GM19463 (cell line): ENCODE measurements around the gene USP50.
"Not testable (repeated sequence)": the region's sequence is repeated elsewhere in the genome, so short reads cannot be mapped to it uniquely, and the experiment has no call there.

ENCODE experiments used
- ATAC-seq: cut with Tn5 transposase; IDR thresholded peaks from one replicate; pipeline ENCODE4 v1.9.1; 2021; ENCODE audit warnings: mild to moderate bottlenecking, moderate library complexity; ENCODE audit not compliant: unreplicated experiment

USP50 gene

DNA sequence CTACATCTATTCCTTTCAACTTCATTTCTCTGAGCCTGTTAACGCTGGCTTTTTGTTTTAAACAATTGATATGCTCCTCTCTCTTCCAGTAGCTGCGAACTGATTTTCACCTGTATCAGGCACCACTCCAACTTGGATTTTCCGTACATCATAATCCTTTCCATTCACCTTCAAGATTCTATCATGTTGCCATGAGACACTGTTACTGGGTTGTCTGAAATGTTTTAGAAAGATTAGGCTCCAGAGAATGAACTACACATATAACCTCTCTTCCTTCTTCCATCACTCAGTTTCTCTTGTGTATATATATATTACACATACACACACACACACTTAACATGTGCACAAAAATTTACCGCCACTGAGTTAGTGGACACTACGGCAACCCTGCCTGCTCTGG is at the start of gene USP50:
Gene USP50 (minus strand): TSS at position 101 of the 400 bp plus-strand sequence. CDS start 141 bp downstream, outside the sequence.
- ATAC-seq: no peak

DNA sequence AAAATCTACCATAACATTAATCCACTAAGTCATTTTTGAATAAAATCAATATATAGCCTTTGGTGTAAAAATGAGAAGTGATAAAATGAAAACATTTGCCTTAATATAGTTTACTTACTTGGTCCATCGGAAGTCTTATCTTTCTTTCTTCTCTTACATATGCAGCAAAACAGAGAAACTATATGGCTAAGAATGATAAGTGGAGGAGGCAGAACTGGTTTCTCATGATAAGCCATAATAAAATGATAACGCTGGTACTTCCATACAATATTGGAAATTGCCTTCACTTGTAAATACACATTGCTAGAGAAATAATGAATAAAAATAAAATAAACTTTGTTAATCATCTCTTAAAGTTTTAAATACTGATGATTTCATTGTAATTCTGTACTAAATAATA is 47.8 kb upstream of the USP50 start:
- no peak for ATAC-seq

DNA sequence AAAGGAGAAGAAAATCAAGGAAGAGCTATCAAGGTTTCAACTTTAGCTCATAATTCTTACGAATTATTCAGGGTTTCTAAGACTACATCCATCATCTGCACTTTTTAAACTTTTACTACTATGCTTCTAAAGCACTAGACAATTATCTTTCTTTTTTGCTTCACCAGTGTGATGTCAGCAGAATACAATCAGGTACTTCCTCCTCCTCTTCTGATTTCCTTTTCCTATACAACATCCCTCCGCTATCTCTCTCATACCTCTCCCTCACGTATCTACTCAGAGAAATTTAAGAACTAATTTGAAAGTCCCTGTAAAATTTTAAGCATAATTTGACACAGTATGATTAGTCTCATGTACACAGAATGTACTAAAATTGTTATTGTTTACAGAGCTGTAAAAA is 47.3 kb upstream of the USP50 start:
- no peak for ATAC-seq

DNA sequence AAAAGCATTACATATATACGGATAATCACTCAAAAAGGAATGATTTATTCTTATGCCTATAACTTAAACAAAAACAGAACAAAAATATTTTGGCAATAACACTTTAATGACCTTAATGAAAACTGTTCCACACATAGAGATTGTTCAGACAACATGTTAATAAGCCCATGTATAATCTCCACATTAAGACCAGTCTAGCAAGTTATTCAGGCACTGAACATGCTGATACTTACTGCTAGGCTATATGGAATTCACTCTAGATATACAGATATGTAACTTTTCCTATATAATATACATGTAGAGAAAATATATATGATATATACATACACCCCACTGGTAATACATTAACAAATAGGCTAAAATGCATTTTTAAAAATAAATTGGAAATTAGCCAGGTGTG is 43.8 kb upstream of the USP50 start:
- ATAC-seq: no peak

DNA sequence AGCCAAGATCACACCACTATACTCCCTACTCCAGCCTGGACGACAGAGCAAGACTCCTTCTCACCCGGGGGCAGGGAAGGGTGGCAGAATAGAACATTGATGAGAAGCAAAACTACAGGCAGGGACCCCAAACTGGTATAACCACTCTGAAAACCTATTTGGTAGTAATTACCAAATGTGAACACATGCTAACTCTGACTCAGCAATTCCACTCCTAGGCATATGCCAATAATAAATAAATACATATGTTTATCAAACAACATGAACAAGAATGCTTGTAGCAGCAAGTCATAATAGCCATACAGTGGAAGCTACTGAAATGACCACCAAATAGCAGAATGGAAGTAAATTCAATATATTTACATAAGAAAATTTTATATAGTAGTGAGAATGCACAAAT is 31.0 kb upstream of the USP50 start:
- ATAC-seq: no peak

DNA sequence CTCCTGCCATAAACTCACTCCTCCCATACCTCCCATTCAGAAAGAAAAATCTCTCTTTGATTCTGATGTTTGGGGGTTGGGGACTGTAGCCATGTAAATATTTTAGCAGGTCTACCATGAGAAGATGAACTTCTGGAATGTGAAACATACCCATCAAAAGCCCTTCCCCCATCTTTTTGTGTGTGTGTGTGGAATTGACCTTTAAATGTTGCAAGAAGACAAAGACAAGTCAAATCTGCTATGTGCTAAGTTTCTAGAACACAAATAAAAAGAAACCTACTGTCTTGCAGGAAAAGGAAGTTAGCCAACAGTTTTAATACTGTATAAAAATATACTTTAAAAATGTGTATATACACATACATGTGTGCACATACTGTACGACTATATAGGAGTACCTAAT is 29.7 kb upstream of the USP50 start:
- ATAC-seq: no peak

DNA sequence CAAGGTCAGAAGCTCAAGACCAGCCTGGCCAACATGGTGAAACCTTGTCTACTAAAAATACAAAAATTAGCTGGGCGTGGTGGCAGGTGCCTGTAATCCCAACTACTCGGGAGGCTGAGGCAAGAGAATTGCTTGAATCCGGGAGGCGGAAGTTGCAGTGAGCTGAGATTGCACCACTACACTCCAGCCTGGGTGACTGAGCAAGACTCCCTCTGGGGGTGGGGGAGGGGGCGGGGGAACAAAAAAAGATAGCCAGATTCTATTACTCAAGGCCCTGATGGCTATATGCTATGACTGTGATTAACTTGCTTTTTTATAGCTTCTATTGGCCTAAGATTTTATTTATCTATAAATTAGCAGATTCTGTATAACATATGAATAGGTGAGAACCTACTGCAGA is 27.4 kb upstream of the USP50 start:
- ATAC-seq: not testable (repeated sequence)

DNA sequence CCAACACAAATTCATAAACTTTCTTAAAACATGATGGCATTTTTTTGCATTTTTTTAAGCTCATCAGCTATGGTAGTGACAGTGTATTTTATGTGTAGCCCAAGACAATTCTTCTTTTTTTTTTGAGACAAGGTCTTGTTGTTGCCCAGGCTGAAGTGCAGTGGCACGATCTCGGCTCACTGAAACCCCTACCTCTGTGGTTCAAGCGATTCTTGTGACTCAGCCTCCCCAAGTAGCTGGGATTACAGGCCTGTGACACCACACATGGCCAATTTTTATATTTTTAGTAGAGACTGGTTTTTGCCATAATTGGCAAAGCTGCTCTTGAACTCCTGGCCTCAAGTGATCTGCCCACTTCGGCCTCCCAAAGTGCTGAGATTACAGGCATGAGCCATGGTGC is 17.3 kb upstream of the USP50 start:
- no peak for ATAC-seq

DNA sequence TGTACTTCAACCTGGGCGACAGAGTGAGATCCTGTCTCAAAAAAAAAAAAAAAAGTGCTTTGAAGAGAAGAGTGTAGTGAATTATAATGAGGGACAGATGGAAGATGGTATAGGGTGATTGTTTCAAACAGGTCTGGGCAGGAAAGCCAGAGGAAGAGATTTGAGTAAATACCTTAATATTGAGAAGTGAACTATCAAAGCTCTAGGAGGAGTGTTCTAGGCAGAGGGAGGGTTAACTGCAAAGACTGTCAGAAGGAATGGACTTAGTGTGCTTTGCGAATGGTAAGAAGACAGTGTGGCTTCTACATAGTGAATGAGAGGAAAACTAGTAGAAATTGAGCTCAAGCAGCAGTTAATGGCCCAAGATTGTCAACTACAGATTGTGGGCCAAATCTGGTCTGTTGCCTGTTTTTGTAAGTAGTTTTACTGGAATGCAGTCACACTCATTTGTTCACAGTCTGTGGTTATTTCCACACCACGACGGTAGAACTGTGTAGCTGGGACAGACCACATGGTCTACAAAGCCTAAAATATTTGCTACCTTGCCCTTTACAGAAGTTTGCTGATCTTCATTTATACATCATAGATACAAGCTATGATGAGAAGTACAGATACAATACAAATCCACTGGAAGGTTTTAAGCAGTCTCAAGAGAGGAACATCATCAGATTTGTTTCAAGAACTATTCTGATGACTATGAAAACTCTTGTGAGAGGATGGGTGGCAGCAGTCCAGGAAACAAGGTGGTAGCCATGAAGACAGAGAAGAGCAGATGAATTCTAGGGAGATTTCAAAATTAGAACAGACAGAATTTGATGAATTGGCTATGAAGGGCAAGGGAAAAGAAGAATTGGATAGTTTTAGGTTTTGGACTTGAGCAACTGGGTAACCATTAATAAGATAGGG is 16.5 kb upstream of the USP50 start:
- ATAC-seq: no peak

DNA sequence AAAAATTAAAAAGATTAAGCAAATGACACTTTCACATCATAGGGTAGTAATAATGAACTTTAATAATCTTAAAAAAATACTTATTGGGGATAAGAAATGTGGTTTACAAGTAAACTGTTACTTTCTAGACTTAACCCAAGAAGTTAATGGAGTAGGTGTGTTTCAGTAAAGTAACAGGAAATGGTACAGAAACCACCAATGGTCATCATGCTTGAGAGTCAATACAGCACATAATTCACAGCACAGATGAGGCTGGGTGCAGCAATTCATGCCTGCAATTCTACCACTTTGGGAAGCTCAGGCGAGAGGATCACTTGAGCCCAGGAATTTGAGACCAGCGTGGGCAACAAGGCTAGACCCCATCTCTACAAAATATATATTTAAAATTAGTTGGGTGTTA is 11.5 kb upstream of the USP50 start:
- no peak for ATAC-seq

DNA sequence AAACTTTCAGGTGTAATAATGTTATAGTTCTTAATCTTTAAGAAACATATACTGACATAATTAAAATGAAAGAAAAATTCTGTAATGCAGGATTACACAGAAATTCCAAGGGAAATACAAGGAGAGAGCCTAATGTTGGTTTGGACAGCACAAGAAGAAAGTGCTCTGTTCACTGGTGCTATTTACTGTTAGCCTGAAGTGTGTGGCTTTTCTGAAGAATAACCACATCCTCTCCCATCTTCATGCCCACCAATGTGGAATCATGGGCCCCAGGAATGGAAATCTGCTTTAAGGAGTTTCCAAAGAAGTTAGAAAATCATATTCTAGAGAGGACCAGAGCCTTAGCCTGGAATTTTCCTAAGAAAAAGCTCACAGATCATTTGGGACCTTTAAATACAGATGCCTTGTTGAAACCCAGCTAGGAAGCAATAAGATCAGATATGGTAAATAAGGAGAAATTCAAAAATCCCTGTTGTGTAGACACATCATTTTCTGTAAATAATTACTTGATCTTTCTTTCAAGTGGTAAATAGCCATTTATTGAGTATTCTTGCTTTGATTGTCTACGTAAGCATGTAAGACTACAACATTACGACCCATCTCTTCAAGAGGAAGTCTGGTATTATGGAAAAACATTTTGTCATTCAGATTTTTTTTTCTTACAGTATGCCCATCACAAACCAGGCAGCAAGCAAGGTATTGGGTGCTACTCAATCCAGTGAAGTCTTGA is 10.3 kb upstream of the USP50 start:
- no peak for ATAC-seq

DNA sequence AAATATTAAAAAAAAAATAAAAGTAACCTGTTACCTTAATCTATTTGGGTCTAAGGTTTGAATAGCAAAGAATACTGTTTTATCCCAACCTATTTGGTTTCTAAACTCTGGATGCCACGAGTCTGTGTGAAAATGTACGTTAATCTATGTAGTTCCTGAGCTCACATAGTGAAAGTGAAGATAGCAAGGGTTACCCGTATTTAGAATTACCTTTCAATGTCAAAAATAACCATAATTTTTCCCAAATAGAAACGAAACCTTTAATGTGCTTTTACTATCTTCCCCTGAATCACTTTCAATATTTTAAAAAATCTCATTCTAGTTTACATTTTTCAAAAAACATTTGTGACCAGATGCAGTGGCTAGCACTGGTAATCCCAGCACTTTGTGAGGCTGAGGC is 5.8 kb upstream of the USP50 start:
- ATAC-seq: no peak

DNA sequence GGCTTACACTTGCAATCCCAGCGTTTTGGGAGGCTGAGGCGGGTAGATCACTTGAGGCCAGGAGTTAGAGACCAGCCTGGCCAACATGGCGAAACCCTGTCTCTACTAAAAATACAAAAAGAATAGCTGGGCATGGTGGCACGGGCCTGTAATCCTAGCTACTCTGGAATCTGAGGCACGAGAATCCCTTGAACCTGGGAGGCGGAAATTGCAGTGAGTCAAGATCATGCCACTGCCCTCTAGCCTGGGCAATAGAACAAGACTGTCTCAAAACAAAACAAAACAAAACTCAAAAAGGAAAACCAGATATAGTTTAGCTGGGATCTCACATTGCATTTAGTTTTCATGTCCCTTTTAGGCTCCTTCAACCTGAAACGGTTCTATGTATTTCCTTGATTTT is 2.9 kb upstream of the USP50 start:
- ATAC-seq: no peak

DNA sequence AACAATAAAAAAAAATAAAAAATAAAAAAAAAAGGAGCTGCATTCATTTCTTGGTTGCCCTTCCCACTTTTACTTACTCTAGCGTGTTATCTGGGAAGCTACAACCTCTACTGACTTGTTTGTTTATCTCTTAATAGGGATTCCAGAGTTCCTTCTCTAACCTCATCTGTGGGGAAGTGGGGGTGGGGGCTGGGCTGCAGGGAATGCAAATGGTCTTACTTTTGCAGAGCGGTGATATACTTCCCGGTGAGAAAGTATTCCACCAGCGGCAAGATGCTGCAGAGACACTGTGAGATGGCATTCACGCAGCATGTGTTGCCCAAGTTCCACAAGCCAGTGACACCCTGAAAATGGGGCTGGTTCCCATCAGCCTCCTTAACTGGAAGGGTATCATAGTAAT is 2.1 kb downstream of the USP50 start:
- ATAC-seq: no peak

DNA sequence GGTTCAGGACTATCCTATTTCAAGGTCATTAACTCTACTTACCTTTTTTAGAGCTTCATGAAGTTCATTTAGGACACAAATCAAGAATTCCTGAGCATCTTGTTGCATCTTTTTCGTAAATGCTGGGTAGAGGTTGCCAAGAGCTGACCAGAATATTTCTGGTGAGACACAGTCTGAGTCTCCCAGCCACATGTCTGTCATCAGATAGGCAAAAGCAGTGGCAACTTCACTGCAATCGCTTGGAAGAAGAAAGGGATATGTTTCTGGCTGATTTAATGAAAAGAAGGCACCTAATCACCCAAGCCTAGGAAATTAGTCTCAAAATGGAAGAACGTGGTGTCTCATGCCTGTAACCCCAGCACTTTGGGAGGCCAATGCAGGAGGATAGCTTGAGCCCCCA is 2.9 kb downstream of the USP50 start:
- no peak for ATAC-seq

DNA sequence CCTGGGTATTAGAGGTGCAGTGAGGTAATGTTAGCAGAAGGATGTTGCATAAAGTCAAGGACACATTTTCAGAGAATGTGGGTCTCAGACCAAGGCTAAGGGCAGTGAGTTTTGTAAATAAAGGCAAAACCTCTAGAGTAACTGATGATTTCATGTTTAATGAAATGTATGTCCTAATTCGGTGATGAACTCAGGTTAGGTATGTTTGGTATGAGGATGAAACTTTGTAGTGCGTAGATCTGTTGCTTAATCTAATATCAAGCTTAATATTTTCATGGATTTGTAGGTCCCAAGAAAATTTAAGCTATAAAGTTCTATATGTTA is 3.6 kb downstream of the USP50 start:
- ATAC-seq: no peak

DNA sequence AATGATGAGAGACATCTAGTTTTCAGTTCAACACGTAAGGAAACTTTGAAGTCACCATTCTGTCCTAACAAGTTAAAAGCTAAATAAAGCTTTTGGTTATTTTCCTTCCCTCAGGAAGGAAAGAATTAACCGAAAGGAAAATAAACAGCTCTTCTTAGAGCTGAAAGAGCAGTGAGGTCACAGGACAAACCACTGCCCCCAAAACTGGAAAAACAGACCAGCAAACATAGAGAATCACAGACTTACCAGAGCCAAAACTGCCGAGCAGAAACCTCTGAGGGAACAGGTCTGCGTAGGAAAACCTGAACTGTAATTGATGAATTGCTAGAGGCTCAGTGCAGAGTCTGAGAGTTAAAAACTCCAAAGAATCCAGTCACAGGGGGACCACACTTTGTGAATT is 14.7 kb downstream of the USP50 start:
- ATAC-seq: no peak

DNA sequence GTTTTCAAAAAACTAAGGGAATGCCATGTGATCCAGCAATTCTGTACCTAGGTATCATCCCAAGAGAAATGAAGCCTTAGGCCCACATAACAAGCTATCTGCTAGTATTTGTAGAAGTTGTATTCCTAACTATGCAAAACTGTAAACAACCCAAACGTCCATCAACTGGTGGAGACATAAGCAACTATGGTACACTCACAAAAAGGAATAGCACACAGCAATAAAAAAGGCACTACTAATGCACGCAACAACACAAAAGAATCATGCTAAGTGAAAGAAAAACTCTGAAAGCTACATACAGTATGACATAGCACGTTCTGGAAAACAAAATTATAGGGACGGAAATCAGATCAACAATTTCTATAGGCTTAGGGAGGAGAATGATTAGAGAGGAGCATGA is 15.3 kb downstream of the USP50 start:
- no peak for ATAC-seq

DNA sequence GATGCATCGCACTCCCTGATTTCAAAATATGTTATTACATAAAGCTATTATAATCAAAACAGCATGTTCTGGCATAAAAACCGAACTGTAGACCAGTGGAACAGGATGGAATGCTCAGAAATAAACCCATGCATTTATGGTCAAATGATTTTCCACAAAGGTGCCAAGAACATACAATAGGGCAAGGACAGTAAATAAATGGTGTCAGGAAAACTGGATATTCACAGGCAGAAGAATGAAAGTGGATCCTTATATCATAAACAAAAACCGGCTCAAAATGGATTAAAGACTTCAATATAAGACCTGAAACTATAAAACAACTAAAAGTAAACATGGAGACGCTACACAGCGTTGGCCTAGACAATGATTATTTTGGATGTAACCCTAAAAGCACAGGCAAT is 22.6 kb downstream of the USP50 start:
- ATAC-seq: no peak

DNA sequence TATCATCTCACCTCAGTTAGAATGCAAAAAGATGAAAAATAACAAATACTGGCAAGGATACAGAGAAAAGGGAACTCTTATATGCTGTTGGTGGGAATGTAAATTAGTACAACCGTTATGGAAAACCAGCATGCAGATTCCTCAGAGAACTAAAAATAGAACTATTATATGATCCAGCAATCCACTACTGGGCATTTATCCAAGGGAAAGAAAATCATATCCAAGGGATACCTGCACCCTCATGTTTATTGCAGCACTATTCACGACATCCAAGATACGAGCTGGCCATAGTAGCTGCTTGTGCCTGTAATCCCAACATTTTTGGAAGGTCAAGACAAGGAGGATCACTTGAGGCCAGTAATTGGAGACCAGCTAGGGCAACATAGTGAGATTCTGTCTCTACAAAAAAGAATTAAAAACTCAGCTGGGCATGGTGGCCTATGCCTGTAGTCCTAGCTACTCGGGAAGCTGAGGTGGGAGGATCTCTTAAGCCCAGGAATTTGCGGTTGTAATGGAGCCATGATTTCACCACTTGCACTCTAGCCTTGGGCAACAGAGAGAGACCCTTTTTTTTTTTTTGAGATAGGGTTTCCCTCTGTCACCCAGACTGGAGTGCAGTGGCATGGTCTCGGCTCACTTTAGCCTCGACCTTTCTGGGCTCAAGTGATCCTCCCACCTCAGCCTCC is 26.6 kb downstream of the USP50 start:
- no peak for ATAC-seq

DNA sequence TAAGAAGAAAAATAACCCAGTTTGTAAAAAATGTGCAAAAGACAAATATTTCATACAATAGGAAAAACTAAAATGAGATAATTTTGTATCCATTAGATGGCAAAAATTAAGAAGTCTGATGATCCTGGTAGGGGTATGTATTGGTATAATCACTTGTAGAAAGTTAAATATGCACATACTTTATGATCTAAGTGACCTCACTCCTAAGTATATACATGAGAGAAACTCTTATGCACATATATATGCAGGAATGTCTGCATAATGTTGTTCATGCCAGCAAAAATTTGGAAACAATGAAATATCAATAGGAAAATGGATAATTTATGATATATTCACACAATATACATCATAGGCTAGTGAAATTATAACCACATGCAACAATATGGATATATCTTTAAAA is 33.5 kb downstream of the USP50 start:
- no peak for ATAC-seq

DNA sequence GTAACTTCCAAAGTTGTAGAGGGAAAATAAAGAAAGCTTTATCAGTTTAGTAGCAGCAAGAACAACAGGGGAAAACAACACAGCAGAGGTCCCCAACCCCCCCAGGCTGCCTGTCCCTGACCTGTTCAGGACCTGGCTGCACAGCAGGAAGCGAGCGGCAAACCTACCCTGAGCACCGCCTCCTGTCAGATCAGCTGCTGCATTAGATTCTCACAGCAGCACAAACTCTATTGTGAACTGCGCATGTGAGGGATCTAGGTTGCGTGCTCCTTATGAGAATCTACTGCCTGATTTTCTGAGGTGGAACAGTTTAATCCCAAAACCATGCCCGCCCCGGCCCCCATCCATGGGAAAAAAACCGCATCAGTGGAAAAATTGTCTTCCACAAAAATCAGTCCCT is 40.3 kb downstream of the USP50 start:
- no peak for ATAC-seq
